Tibial nerve (tissue), 4 donors: ENCODE data around the gene ALPI. TPM values are rescaled to one million over a fixed set of nuclear protein-coding genes. Genes with fewer than 3 reads are reported as not detected.
"Not testable (repeated sequence)": the region's sequence is repeated elsewhere in the genome, so short reads cannot be mapped to it uniquely, and the experiment has no call there.

Experiments used
- DNase-seq, 2 donors: peaks; one replicate each; pipeline ENCODE4 v3.0.0-alpha.2; 2019; ENCODE audit warnings: low spot score in 2 of 2
- H3K27ac ChIP-seq, 4 donors: fragments of 200-600 bp; sonication (generic) in 3 of 4; one replicate each; pipeline ENCODE4 v1.5.1; 2017 to 2019; ENCODE audit warnings: mild to moderate bottlenecking in 1 of 4
- H3K27me3 ChIP-seq, 2 donors: fragments of 200-600 bp; sonication (generic) in 1 of 2; one replicate each; pipeline versions ENCODE4 v1.5.1 to v1.6.0; 2017 to 2019
- H3K36me3 ChIP-seq, 3 donors: fragments of 200-600 bp; sonication (generic); one replicate each; pipeline ENCODE4 v1.5.1; 2018 to 2019
- H3K4me1 ChIP-seq, 4 donors: fragments of 200-600 bp; sonication (generic) in 3 of 4; one replicate each; pipeline ENCODE4 v1.5.1; 2017 to 2019
- H3K4me3 ChIP-seq, 4 donors: fragments of 200-600 bp; sonication (generic) in 3 of 4; one replicate each; pipeline ENCODE4 v1.5.1; 2017 to 2019; ENCODE audit warnings: mild to moderate bottlenecking in 1 of 4, moderate library complexity in 1 of 4
- H3K9me3 ChIP-seq, 4 donors: fragments of 200-600 bp; sonication (generic) in 3 of 4; one replicate each; pipeline ENCODE4 v1.5.1; 2017 to 2019
- EP300 ChIP-seq, 2 donors: sonication (generic); formaldehyde crosslinking; IDR thresholded peaks; one replicate each; pipeline ENCODE4 v1.6.1; 2017; ENCODE audit warnings: antibody characterized with exemption in 2 of 2, mild to moderate bottlenecking in 1 of 2
- POLR2A ChIP-seq, 2 donors: fragments of 450-650 bp; IDR thresholded peaks; one replicate each; pipeline ENCODE4 v1.6.1; 2017; ENCODE audit warnings: antibody characterized with exemption in 2 of 2, mild to moderate bottlenecking in 2 of 2, moderate library complexity in 2 of 2
- WGBS, 2 donors: methylation state at CpG; one replicate each; pipeline ENCODE4 v1.1.5; 2018; 5-methylcytosine and 5-hydroxymethylcytosine counted together
- total RNA-seq, 4 donors: library from RNA; depleted of rRNA; stranded (reverse); fragments of >200 nt; gene quantifications; one replicate each; pipeline ENCODE4 v1.1.0, GENCODE V29; 2016
- TF ChIP-seq, protein P1 (sequence below), 5 experiments: fragments of 200-600 bp in 3 of 5; fragments of 450-650 bp in 2 of 5; sonication (generic) in 3 of 5; IDR thresholded peaks; one replicate each; pipeline ENCODE4 v1.5.1; 2016 to 2019; ENCODE audit warnings: antibody characterized with exemption in 5 of 5, mild to moderate bottlenecking in 3 of 5, moderate library complexity in 2 of 5

ALPI gene
- total RNA-seq, 4 donors from 2014 or later = not detected

DNA sequence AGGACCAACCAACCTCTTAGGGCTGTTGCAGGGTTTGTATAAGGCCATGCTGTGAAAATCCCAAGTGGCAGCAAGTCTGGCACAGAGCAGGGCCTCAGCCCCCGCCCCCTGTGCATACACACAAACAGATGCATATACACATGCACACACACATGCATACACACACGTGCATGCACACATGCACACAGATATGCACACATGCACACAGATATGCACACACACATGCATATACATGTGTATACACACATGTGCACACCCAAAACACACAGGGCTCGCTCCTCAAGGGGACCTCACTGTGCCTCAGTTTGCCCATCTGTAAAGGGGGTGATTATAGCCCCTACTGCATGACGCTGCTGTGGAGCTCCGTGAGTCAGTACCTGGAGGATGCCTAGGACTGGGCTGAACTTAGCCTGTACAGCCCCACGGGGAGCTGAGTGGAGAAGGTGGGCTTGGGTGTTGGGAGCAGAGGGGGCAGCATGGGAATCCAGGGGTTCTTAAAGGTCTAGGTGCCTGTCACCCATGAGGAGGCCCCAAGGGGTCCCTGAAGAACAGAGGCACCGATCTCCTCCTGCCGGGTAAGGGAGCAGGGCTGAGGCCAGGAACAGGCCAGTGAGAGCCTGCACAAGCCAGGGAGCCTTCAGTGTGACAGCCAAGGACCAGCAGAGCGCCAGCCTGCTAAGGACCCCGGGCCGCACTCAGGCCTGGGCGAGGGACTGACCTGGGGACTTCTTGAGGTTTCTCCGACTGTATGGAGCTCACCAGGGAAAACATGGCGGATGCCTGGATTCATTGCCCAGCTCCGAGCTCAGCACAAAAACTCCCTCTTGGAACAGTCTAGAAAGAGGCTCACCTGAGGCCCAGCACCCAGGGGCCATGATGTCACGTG is 24.0 kb upstream of the ALPI start:
- DNase-seq = no peak
- H3K9me3 ChIP-seq = no peaks in the 10 kb centered on the region
- no peaks in the 10 kb centered on the region for H3K27me3 ChIP-seq
- no peaks in the 10 kb centered on the region for H3K36me3 ChIP-seq
- no peak overlapping the region for H3K4me3 ChIP-seq
- TF ChIP-seq EP300 (IDR thresholded peaks at IDR 0.05) = no peak
- no peak for TF ChIP-seq POLR2A (IDR thresholded peaks at IDR 0.05)
- TF ChIP-seq, protein P1, sequence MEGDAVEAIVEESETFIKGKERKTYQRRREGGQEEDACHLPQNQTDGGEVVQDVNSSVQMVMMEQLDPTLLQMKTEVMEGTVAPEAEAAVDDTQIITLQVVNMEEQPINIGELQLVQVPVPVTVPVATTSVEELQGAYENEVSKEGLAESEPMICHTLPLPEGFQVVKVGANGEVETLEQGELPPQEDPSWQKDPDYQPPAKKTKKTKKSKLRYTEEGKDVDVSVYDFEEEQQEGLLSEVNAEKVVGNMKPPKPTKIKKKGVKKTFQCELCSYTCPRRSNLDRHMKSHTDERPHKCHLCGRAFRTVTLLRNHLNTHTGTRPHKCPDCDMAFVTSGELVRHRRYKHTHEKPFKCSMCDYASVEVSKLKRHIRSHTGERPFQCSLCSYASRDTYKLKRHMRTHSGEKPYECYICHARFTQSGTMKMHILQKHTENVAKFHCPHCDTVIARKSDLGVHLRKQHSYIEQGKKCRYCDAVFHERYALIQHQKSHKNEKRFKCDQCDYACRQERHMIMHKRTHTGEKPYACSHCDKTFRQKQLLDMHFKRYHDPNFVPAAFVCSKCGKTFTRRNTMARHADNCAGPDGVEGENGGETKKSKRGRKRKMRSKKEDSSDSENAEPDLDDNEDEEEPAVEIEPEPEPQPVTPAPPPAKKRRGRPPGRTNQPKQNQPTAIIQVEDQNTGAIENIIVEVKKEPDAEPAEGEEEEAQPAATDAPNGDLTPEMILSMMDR (IDR thresholded peaks at IDR 0.05) = no peak
- H3K4me1 ChIP-seq = no peaks in the 10 kb centered on the region
- no peak overlapping the region for H3K27ac ChIP-seq
- WGBS, 2 donors = 87 to 91% methylated on average over 14 to 15 of the region's 16 CpGs

DNA sequence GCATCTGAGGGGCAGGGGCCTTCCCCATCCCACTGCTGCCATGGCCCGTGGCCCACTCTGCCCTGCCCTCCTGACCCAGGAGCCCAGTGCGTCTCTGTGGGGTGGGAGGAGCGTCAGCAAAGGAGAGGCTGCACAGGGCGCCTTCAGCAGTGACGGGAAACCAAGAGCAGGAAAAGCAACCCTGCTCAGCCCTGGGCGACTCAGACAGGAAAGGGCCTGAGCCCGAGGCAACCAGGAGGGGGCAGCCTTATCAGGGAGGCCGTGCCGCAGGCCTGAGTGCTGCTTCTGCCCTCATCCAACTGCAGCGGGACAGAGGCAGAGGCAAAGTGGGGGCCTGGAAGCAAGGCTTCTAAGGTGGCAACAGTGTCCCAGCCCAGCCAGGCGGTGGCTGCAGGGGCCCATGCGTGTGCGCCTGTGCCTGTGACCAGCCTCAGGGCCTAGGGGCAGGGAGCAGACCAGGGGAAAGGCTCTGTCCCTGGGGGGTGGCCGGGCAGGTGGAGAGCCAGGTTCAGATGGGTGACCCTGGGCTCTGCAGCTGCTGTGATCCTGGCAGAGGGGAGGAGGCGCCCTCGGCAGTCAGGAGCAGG is 23.3 kb upstream of the ALPI start:
- DNase-seq = no peak
- no peaks in the 10 kb centered on the region for H3K36me3 ChIP-seq
- no peaks in the 10 kb centered on the region for H3K4me1 ChIP-seq
- 67 to 78% methylated on average over 16 of the region's 16 CpGs for WGBS, 2 donors
- TF ChIP-seq EP300 (IDR thresholded peaks at IDR 0.05) (no peak), POLR2A (IDR thresholded peaks at IDR 0.05) (no peak)
- TF ChIP-seq, protein P1 (IDR thresholded peaks at IDR 0.05) = no peak
- H3K27me3 ChIP-seq = no peaks in the 10 kb centered on the region
- no peak overlapping the region for H3K4me3 ChIP-seq
- H3K9me3 ChIP-seq = no peaks in the 10 kb centered on the region
- H3K27ac ChIP-seq = no peak overlapping the region

DNA sequence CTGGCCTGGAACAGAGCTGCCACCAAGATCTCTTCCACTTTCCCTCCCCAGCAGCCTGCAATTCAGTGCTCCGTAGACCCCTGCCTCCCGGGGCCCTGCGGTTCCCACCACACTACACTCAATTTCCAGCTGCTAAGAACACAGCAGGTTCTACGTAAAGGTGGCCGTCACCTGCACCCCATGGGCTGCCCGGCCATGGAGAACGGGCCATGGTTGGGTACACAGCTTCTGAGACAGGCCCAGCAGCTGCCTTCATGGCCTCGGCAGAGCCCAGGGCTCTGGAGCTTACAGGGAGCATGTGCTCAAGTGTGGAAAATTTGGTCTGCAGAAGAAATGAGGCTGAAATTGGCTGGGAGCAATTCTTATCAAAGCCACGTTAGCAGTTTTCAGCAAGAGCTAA is 22.3 kb upstream of the ALPI start:
- not testable (repeated sequence) for H3K36me3 ChIP-seq

DNA sequence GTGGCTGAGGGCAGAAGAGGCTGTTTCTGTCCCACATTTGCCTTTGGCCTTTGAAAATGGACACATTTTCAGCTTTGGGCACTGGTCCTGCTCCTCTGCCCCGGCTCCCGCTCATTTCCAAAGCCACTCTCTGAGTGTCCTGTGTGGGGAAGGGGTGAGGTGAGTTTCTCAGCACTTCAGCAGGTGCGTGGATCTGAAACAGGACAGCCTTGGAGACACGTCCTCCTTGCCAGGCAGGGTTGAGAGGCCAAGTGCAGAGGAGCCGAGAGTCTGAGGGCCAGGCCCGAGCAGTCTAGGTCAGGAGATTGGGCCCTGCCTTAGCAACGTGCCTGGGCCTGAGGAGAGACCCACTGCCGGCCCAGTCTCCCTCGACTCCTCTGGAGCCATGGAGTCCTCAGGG is 21.9 kb upstream of the ALPI start:
- H3K9me3 ChIP-seq = no peaks in the 10 kb centered on the region
- no peak for DNase-seq
- no peak for TF ChIP-seq EP300 (IDR thresholded peaks at IDR 0.05)
- TF ChIP-seq, protein P1 (IDR thresholded peaks at IDR 0.05) = no peak
- no peak for TF ChIP-seq POLR2A (IDR thresholded peaks at IDR 0.05)
- H3K4me3 ChIP-seq = no peak overlapping the region
- H3K36me3 ChIP-seq = no peaks in the 10 kb centered on the region
- no peaks in the 10 kb centered on the region for H3K4me1 ChIP-seq
- no peaks in the 10 kb centered on the region for H3K27me3 ChIP-seq
- WGBS, 2 donors = 78 to 81% methylated on average over 9 of the region's 9 CpGs
- H3K27ac ChIP-seq = no peak overlapping the region

More for the DNA sequence above, 22.3 kb upstream of the ALPI start:
- not testable (repeated sequence) for H3K27ac ChIP-seq, H3K27me3 ChIP-seq, H3K4me3 ChIP-seq, H3K4me1 ChIP-seq, H3K9me3 ChIP-seq, DNase-seq
- 82 to 85% methylated on average over 9 of the region's 9 CpGs for WGBS, 2 donors

DNA sequence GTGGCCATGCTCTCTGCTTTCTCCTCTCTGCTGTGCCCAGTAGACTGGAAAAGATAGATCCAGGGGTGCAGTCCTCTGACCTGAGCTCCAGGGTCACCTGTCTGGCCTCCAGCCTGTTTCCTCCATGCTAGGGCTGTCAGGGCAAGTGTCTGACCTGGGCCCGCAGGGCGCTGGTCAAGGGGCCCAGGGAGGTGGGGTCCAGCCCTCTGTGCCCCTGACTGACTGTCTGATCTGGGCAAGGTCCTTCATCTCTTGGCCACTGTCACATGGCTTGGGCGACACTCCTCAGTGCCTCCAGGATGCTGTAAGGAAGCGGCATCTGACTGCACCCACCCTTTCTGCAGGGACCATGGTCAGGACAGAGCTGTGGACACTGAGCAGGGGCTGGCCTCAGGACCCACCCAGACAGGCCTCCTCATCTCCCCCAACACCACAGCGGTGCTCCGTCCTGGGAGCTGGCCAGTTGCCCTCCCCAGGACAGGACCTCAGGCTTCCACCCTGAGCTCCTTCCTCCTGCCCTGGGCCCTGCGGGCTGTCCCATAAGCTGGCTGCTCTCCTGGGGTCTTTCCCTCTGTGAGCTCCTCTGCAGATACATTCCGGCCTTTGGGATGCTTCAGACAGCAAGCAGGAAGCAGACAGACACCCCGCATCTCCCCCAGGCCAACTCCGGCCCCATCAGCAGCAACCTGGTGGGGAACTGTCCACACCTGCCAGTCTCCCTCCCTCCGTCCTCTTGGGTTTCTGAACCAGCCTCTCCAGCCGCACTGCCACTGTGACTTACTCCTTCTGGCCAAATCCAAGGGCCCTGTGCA is 21.2 kb upstream of the ALPI start:
- TF ChIP-seq EP300 (IDR thresholded peaks at IDR 0.05) (no peak), POLR2A (IDR thresholded peaks at IDR 0.05) (no peak)
- TF ChIP-seq, protein P1 (IDR thresholded peaks at IDR 0.05) = no peak
- no peaks in the 10 kb centered on the region for H3K36me3 ChIP-seq
- H3K27me3 ChIP-seq = no peaks in the 10 kb centered on the region
- no peak for DNase-seq
- H3K9me3 ChIP-seq = no peaks in the 10 kb centered on the region
- H3K4me1 ChIP-seq = no peaks in the 10 kb centered on the region
- no peak overlapping the region for H3K27ac ChIP-seq
- H3K4me3 ChIP-seq = no peak overlapping the region
- WGBS, 2 donors = 92% methylated on average over 10 of the region's 12 CpGs
